B cell (primary cell): ENCODE measurements around the gene CCDC13. TPM values are rescaled to one million over a fixed set of nuclear protein-coding genes. Genes with fewer than 3 reads are reported as not detected.

Experiments used
- ATAC-seq: fragments of 200-7000 bp; cut with Tn5 transposase; one replicate; pipeline ENCODE4 v1.10.0; 2021; ENCODE audit warnings: low read depth, mild to moderate bottlenecking, moderate number of reproducible peaks, moderate library complexity
- CTCF ChIA-PET: fragments of 350-600 bp; sonication (Branson Sonifier 250); formaldehyde crosslinking; loops from one replicate; lab custom pipeline; 2021; ENCODE audit warnings: antibody characterized with exemption, inconsistent platforms; lab: Charles Lee
- POLR2A ChIA-PET: fragments of 350-600 bp; sonication (Branson Sonifier 250); formaldehyde crosslinking; loops from one replicate; lab custom pipeline; 2021; ENCODE audit warnings: antibody characterized with exemption; lab: Charles Lee
- DNase-seq: peaks from one replicate; pipeline ENCODE4 v3.0.0; 2013
- H2AFZ ChIP-seq: 2 replicates; pipeline ENCODE4 v1.6.1; 2012; ENCODE audit warnings: mild to moderate bottlenecking, low read depth, low read length; ENCODE audit not compliant: insufficient read depth, poor library complexity, severe bottlenecking
- H3K27ac ChIP-seq, 2 donors: 1 replicate in 1 of 2; 2 replicates in 1 of 2; pipeline ENCODE4 v1.5.1; 2012 to 2013; ENCODE audit warnings: low read length in 2 of 2, mild to moderate bottlenecking in 2 of 2, moderate library complexity in 1 of 2
- H3K27me3 ChIP-seq, 4 experiments: fragments of 200-600 bp in 1 of 4; sonication (generic) in 1 of 4; replicated peaks in 1 of 4; 1 replicate in 2 of 4; 2 replicates in 2 of 4; pipeline versions ENCODE4 v1.6.1 to v1.7.0; 2013 to 2016; ENCODE audit warnings: low read length in 3 of 4, mild to moderate bottlenecking in 2 of 4, mixed read lengths in 1 of 4, moderate library complexity in 1 of 4; ENCODE audit not compliant: insufficient read depth in 4 of 4, control insufficient read depth in 3 of 4; ENCODE audit errors: control extremely low read depth in 1 of 4
- H3K36me3 ChIP-seq, 2 experiments: replicated peaks in 1 of 2; 1 replicate in 1 of 2; 2 replicates in 1 of 2; pipeline versions ENCODE4 v1.6.1 to v1.7.1; 2013; ENCODE audit warnings: low read length in 1 of 2; ENCODE audit not compliant: insufficient read depth in 2 of 2, control insufficient read depth in 1 of 2; ENCODE audit errors: control extremely low read depth in 1 of 2, extremely low read depth in 1 of 2
- H3K4me1 ChIP-seq, 2 donors: fragments of 200-600 bp in 1 of 2; sonication (generic) in 1 of 2; 1 replicate in 1 of 2; 2 replicates in 1 of 2; pipeline versions ENCODE4 v1.5.1 to v1.6.1; 2013 to 2017; ENCODE audit warnings: low read length in 2 of 2; ENCODE audit not compliant: control insufficient read depth in 2 of 2, insufficient read depth in 2 of 2
- H3K4me2 ChIP-seq: replicated peaks from 2 replicates; pipeline ENCODE3; 2012; ENCODE audit warnings: mild to moderate bottlenecking, low read depth, low read length; ENCODE audit not compliant: poor library complexity, severe bottlenecking
- H3K4me3 ChIP-seq, 5 experiments: fragments of 200-600 bp in 1 of 5; sonication (generic) in 1 of 5; 1 replicate in 3 of 5; 2 replicates in 2 of 5; pipeline versions ENCODE4 v1.5.1 to v1.7.0; 2011 to 2016; ENCODE audit warnings: low read length in 4 of 5, mild to moderate bottlenecking in 4 of 5, low read depth in 2 of 5, control low read depth in 1 of 5, moderate library complexity in 1 of 5; ENCODE audit not compliant: insufficient read depth in 1 of 5; ENCODE audit errors: control extremely low read depth in 1 of 5, extremely low read depth in 1 of 5
- H3K79me2 ChIP-seq: fragments of 200-600 bp; sonication (generic); one replicate; pipeline ENCODE4 v1.6.0; 2016; ENCODE audit warnings: low read length; ENCODE audit not compliant: control insufficient read depth, insufficient read depth
- H3K9ac ChIP-seq: fragments of 200-600 bp; sonication (generic); 2 replicates; pipeline ENCODE4 v1.6.1; 2017; ENCODE audit warnings: mild to moderate bottlenecking, low read length, moderate library complexity
- H3K9me3 ChIP-seq, 3 donors: one replicate each; pipeline versions ENCODE4 v1.6.1 to v1.7.1; 2013; ENCODE audit warnings: low read length in 2 of 3; ENCODE audit not compliant: control insufficient read depth in 2 of 3, insufficient read depth in 1 of 3; ENCODE audit errors: control extremely low read depth in 1 of 3
- H4K20me1 ChIP-seq: 2 replicates; pipeline ENCODE4 v1.6.0; 2012; ENCODE audit warnings: mild to moderate bottlenecking, low read length; ENCODE audit not compliant: insufficient read depth, control insufficient read depth, poor library complexity, severe bottlenecking
- H3K27ac Mint-ChIP-seq: one replicate; pipeline ENCODE4 v1.8.0; 2021; ENCODE audit warnings: mixed read lengths
- H3K27me3 Mint-ChIP-seq: one replicate; pipeline ENCODE4 v1.8.0; 2021; ENCODE audit warnings: mixed read lengths
- H3K4me1 Mint-ChIP-seq: one replicate; pipeline ENCODE4 v1.8.0; 2021; ENCODE audit warnings: mixed read lengths
- H3K4me3 Mint-ChIP-seq: one replicate; pipeline ENCODE4 v1.8.0; 2021; ENCODE audit warnings: mixed read lengths
- H3K9me3 Mint-ChIP-seq: one replicate; pipeline ENCODE4 v1.8.0; 2022; ENCODE audit warnings: mixed read lengths; ENCODE audit not compliant: insufficient read depth
- CTCF ChIP-seq: fragments of 200-600 bp; IDR thresholded peaks from one replicate; pipeline ENCODE4 v1.8.0; 2022; ENCODE audit warnings: antibody characterized with exemption, mild to moderate bottlenecking
- EZH2 ChIP-seq: IDR thresholded peaks from 2 replicates; pipeline ENCODE4 v1.6.1; 2012; ENCODE audit warnings: borderline replicate concordance, low read depth, mild to moderate bottlenecking, moderate library complexity, low read length; ENCODE audit not compliant: insufficient read depth, poor library complexity, severe bottlenecking
- WGBS: methylation state at CpG from one replicate; pipeline ENCODE4 v1.1.5; 2013; ENCODE audit warnings: missing lambda C conversion rate; ENCODE audit not compliant: insufficient coverage; 5-methylcytosine and 5-hydroxymethylcytosine counted together
- intact Hi-C: fragments of 100-400 bp; cut with micrococcal nuclease; formaldehyde crosslinking; loops from one replicate; pipeline ENCODE4 v1.10.0; 2022
- polyA plus RNA-seq: library from polyadenylated mRNA; depleted of rRNA; stranded (reverse); fragments of >200 nt; gene quantifications from 2 replicates; pipeline ENCODE4 v1.2.3, GENCODE V29; 2012
- total RNA-seq, 2 donors: library from RNA; stranded (reverse); fragments of 120-200 nt in 1 of 2; gene quantifications; 1 replicate in 1 of 2; 2 replicates in 1 of 2; pipeline versions ENCODE4 v1.2.3 to v1.2.4, GENCODE V29; 2013 to 2022

CCDC13 gene
- total and polyA plus RNA-seq, 2 donors (not counting 1 experiment from before 2014, with no cell fraction given) = 1.5 to 1.9 TPM

GRCh38 chr3:42801784-42802183 is 28.7 kb upstream of the CCDC13 start:
- Histone ChIP-seq H3K4me3 (no peak overlapping the region), H3K4me2 (no peak overlapping the region), H2AFZ (no peak overlapping the region), H3K27ac (no peak overlapping the region), H4K20me1 (peaks cover 9% of the 10 kb centered on the region), H3K36me3 (no peaks in the 10 kb centered on the region), H3K79me2 (peaks cover 34% of the 10 kb centered on the region), H3K9me3 (no peaks in the 10 kb centered on the region), H3K27me3 (peaks cover 0 to 2% (median 0%) of the 10 kb centered on the region in 4 experiments), H3K4me1 (peaks cover 17 to 27% of the 10 kb centered on the region in 2 donors), H3K9ac (no peak overlapping the region)
- intact Hi-C loops = loop anchor here (5.0 kb wide), 1 partner anchor 46 kb away; no protein-coding TSS in a partner anchor
- H3K27ac Mint-ChIP-seq = no peak overlapping the region
- H3K9me3 Mint-ChIP-seq = no peaks in the 10 kb centered on the region
- ChIA-PET POLR2A (no interaction called here), CTCF (no interaction called here)
- DNase-seq (no peak), ATAC-seq (no peak)
- 83% methylated on average over 1 of the region's 4 CpGs for WGBS
- H3K4me3 Mint-ChIP-seq = no peak overlapping the region
- H3K27me3 Mint-ChIP-seq = peaks cover 12% of the 10 kb centered on the region
- no peak for TF ChIP-seq CTCF
- no peak for TF ChIP-seq EZH2
- peaks cover 38% of the 10 kb centered on the region for H3K4me1 Mint-ChIP-seq

GRCh38 chr3:42801048-42801620 is 28.1 kb upstream of the CCDC13 start:
- peaks cover 17 to 27% of the 10 kb centered on the region in 2 donors for H3K4me1 ChIP-seq
- intact Hi-C loops = loop anchor here (5.0 kb wide), 1 partner anchor 46 kb away; no protein-coding TSS in a partner anchor
- peaks cover 38% of the 10 kb centered on the region for H3K4me1 Mint-ChIP-seq
- H3K36me3 ChIP-seq = no peaks in the 10 kb centered on the region
- H3K27ac ChIP-seq = no peak overlapping the region
- no peak overlapping the region for H3K4me3 Mint-ChIP-seq
- WGBS = 97% methylated on average over 3 of the region's 3 CpGs
- H3K9me3 Mint-ChIP-seq = no peaks in the 10 kb centered on the region
- H3K79me2 ChIP-seq = peaks cover 34% of the 10 kb centered on the region
- H3K9me3 ChIP-seq = no peaks in the 10 kb centered on the region
- TF ChIP-seq EZH2 (no peak), CTCF (no peak)
- no peak overlapping the region for H2AFZ ChIP-seq
- no peak overlapping the region for H3K27ac Mint-ChIP-seq
- no peak for DNase-seq
- H3K4me2 ChIP-seq = no peak overlapping the region
- CTCF ChIA-PET = no interaction called here
- H3K9ac ChIP-seq = no peak overlapping the region
- peaks cover 9% of the 10 kb centered on the region for H4K20me1 ChIP-seq
- H3K27me3 Mint-ChIP-seq = peaks cover 7% of the 10 kb centered on the region
- POLR2A ChIA-PET = no interaction called here
- no peak for ATAC-seq
- H3K4me3 ChIP-seq = no peak overlapping the region
- peaks cover 0 to 2% (median 0%) of the 10 kb centered on the region in 4 experiments for H3K27me3 ChIP-seq
